GM12878 (cell line): ENCODE results near the gene CTPS1. TPM values are rescaled to one million over a fixed set of nuclear protein-coding genes. Genes with fewer than 3 reads are reported as not detected.

ENCODE experiments used
- ATAC-seq: fragments of 200-7000 bp; cut with Tn5 transposase; 3 replicates; pipeline ENCODE4 v1.9.1; 2020; ENCODE audit warnings: mild to moderate bottlenecking, moderate library complexity
- BruUV-seq: library from RNA; stranded (reverse); fragments of 400-500 nt; replicated peaks from 2 replicates; lab custom pipeline; 2021; lab: Mats Ljungman, UMichigan
- CTCF ChIA-PET: fragments of 300-600 bp; sonication (Branson Sonifier 250); formaldehyde crosslinking; extraction: SDS; loops from one replicate; lab custom pipeline; 2021; ENCODE audit warnings: inconsistent platforms; lab: Yijun Ruan, JAX
- POLR2A ChIA-PET: fragments of 350-600 bp; formaldehyde crosslinking; extraction: SDS; loops from one replicate; lab custom pipeline; 2021; ENCODE audit warnings: inconsistent platforms; lab: Charles Lee
- RAD21 ChIA-PET: fragments of 300-600 bp; sonication (Branson Sonifier 250); formaldehyde crosslinking; loops from one replicate; lab custom pipeline; 2023; ENCODE audit warnings: antibody characterized with exemption; ENCODE audit not compliant: unreplicated experiment; lab: Charles Lee
- SMC1A ChIA-PET: fragments of 300-600 bp; sonication (Branson Sonifier 250); formaldehyde crosslinking; loops from one replicate; lab custom pipeline; 2023; ENCODE audit not compliant: unreplicated experiment, uncharacterized antibody; lab: Charles Lee
- DNase-seq: peaks from one replicate; pipeline ENCODE4 v3.0.0-alpha.2; 2011; ENCODE audit warnings: low read depth, low spot score
- FAIRE-seq: peaks from 3 replicates; lab custom pipeline; 2011; peaks lifted over from hg19 to GRCh38; lab: Jason Lieb, UNC
- H2AFZ ChIP-seq: 2 replicates; pipeline ENCODE4 v1.6.0; 2011; ENCODE audit warnings: low read depth, low read length, control low read depth; ENCODE audit not compliant: control insufficient read depth
- H3K27ac ChIP-seq: 2 replicates; pipeline ENCODE4 v1.5.1; 2011; ENCODE audit warnings: control low read depth; ENCODE audit not compliant: control insufficient read depth, insufficient read depth
- H3K27me3 ChIP-seq, 2 experiments: replicated peaks in 1 of 2; 2 replicates each; pipeline versions ENCODE4 v1.6.0 to v1.6.1; 2011; ENCODE audit warnings: low read length in 1 of 2; ENCODE audit not compliant: control insufficient read depth in 2 of 2, insufficient read depth in 2 of 2
- H3K36me3 ChIP-seq, 2 experiments: 2 replicates each; pipeline ENCODE4 v1.5.1; 2011; ENCODE audit warnings: low read length in 1 of 2; ENCODE audit not compliant: control insufficient read depth in 2 of 2, insufficient read depth in 2 of 2
- H3K4me1 ChIP-seq: 2 replicates; pipeline ENCODE4 v1.6.1; 2011; ENCODE audit warnings: mild to moderate bottlenecking, low read length, moderate library complexity, mixed read lengths; ENCODE audit not compliant: control insufficient read depth, insufficient read depth
- H3K4me2 ChIP-seq: 2 replicates; pipeline ENCODE4 v1.6.0; 2011; ENCODE audit warnings: control low read depth; ENCODE audit not compliant: control insufficient read depth, insufficient read depth
- H3K4me3 ChIP-seq: fragments of 200-600 bp; sonication (generic); 2 replicates; pipeline ENCODE4 v1.5.1; 2016
- H3K79me2 ChIP-seq: 2 replicates; pipeline ENCODE4 v1.6.0; 2011; ENCODE audit warnings: low read length; ENCODE audit not compliant: control insufficient read depth, insufficient read depth
- H3K9ac ChIP-seq: 2 replicates; pipeline ENCODE4 v1.8.0; 2011; ENCODE audit warnings: low read length, control low read depth, mixed read lengths; ENCODE audit not compliant: control insufficient read depth, insufficient read depth
- H3K9me3 ChIP-seq: replicated peaks from 3 replicates; pipeline ENCODE4 v1.5.1; 2011; ENCODE audit warnings: mild to moderate bottlenecking, low read length; ENCODE audit not compliant: control insufficient read depth, insufficient read depth
- H4K20me1 ChIP-seq: 2 replicates; pipeline ENCODE4 v1.6.0; 2011; ENCODE audit not compliant: control insufficient read depth, insufficient read depth
- BHLHE40 ChIP-seq, 2 experiments: fragments of 450-650 bp in 1 of 2; IDR thresholded peaks; 2 replicates each; pipeline ENCODE4 v1.6.1; 2011 to 2017; ENCODE audit warnings: low read depth in 2 of 2, borderline replicate concordance in 1 of 2, improper control_type of control experiment in 1 of 2, low read length in 1 of 2, mild to moderate bottlenecking in 1 of 2
- CEBPB ChIP-seq, 2 experiments: fragments of 150-350 bp in 1 of 2; IDR thresholded peaks; 2 replicates each; pipeline ENCODE4 v1.6.1; 2012 to 2014; ENCODE audit warnings: low read depth in 2 of 2, low read length in 2 of 2, borderline replicate concordance in 1 of 2, inconsistent platforms in 1 of 2
- HCFC1 ChIP-seq: fragments of 150-350 bp; IDR thresholded peaks from 2 replicates; pipeline ENCODE4 v1.6.1; 2014; ENCODE audit warnings: low read length
- IKZF1 ChIP-seq: fragments of 450-650 bp; conservative IDR thresholded peaks from 2 replicates; pipeline ENCODE4 v1.6.1; 2017; ENCODE audit warnings: antibody characterized with exemption, mild to moderate bottlenecking
- KAT2A ChIP-seq: conservative IDR thresholded peaks from 2 replicates; pipeline ENCODE4 v1.6.1; 2011; ENCODE audit warnings: low read depth, low read length; ENCODE audit not compliant: control insufficient read depth
- LARP7 ChIP-seq: fragments of 450-650 bp; IDR thresholded peaks from 2 replicates; pipeline ENCODE4 v1.6.1; 2017; ENCODE audit warnings: mild to moderate bottlenecking
- MYC ChIP-seq: IDR thresholded peaks from 2 replicates; pipeline ENCODE4 v1.6.1; 2011; ENCODE audit warnings: mild to moderate bottlenecking, low read length, moderate library complexity, inconsistent platforms; ENCODE audit not compliant: insufficient read depth, insufficient replicate concordance, insufficient read length, severe bottlenecking
- POLR2AphosphoS2 ChIP-seq: IDR thresholded peaks from 2 replicates; pipeline ENCODE4 v1.6.1; 2011; ENCODE audit warnings: low read depth, mild to moderate bottlenecking, low read length, improper control_type of control experiment, moderate library complexity
- RAD21 ChIP-seq: IDR thresholded peaks from 2 replicates; pipeline ENCODE4 v1.6.1; 2011; ENCODE audit warnings: mild to moderate bottlenecking, low read depth, low read length, moderate library complexity; ENCODE audit not compliant: insufficient read depth
- SMC3 ChIP-seq: IDR thresholded peaks from 2 replicates; pipeline ENCODE4 v1.6.1; 2011; ENCODE audit warnings: low read length, improper control_type of control experiment, borderline replicate concordance
- SREBF1 ChIP-seq: IDR thresholded peaks from 2 replicates; pipeline ENCODE4 v1.6.1; 2012; ENCODE audit warnings: mild to moderate bottlenecking, low read length
- YY1 ChIP-seq: IDR thresholded peaks from 2 replicates; pipeline ENCODE4 v1.6.1; 2011; ENCODE audit warnings: low read depth, mild to moderate bottlenecking, low read length
- WGBS: methylation state at CpG from one replicate; pipeline ENCODE4 v1.1.6; 2016; ENCODE audit warnings: low lambda C conversion rate; ENCODE audit not compliant: insufficient replicate concordance, insufficient coverage; ENCODE audit errors: missing lambda C conversion rate; 5-methylcytosine and 5-hydroxymethylcytosine counted together
- in situ Hi-C: fragments of 300-500 bp; cut with MboI; formaldehyde crosslinking; loops from 9 replicates; pipeline ENCODE4 v1.14.3; 2018; ENCODE audit warnings: mixed read lengths
- intact Hi-C: fragments of 100-400 bp; cut with micrococcal nuclease; formaldehyde crosslinking; loops from one replicate; pipeline ENCODE4 v1.14.2; 2022; ENCODE audit not compliant: unreplicated experiment
- polyA plus RNA-seq, 11 experiments: library from polyadenylated mRNA; depleted of rRNA in 4 of 11; unstranded in 6 of 11; stranded (reverse) in 5 of 11; fragments of >200 nt; fragmentation: Nextera tagmentation in 4 of 11; fragmentation: Illumina TruSeq in 1 of 11; extraction: Ambion mirVana in 4 of 11; extraction: Trizol in 1 of 11; gene quantifications; 1 replicate in 1 of 11; 2 replicates in 10 of 11; pipeline versions ENCODE4 v1.2.1 to v1.2.3, GENCODE V29; 2011 to 2016; ENCODE audit warnings: inconsistent platforms in 2 of 11, missing spikeins in 2 of 11, low read depth in 1 of 11
- total RNA-seq, 4 experiments: library from RNA; depleted of rRNA in 3 of 4; stranded (reverse); fragments of >200 nt in 3 of 4; fragmentation: Illumina TruSeq in 1 of 4; extraction: Trizol in 1 of 4; gene quantifications; 2 replicates each; pipeline versions ENCODE4 v1.2.1 to v1.2.3, GENCODE V29; 2013 to 2021
- TF ChIP-seq, protein P1 (sequence below), 3 experiments: IDR thresholded peaks in 2 of 3; conservative IDR thresholded peaks in 1 of 3; 2 replicates each; pipeline ENCODE4 v1.5.1; 2011; ENCODE audit warnings: low read depth in 3 of 3, low read length in 3 of 3, mild to moderate bottlenecking in 3 of 3, control low read depth in 2 of 3, moderate library complexity in 2 of 3, inconsistent platforms in 1 of 3, mixed read lengths in 1 of 3; ENCODE audit not compliant: control insufficient read depth in 2 of 3, insufficient read depth in 1 of 3; ENCODE audit errors: extremely low read depth in 1 of 3
- TF ChIP-seq, protein P2 (sequence below): IDR thresholded peaks from 2 replicates; pipeline ENCODE4 v1.6.1; 2012; ENCODE audit warnings: low read depth, low read length, improper control_type of control experiment

CTPS1 gene
- total and polyA plus RNA-seq, 10 of the 15 experiments (the other 5 are each of a cell fraction or from before 2014, with no cell fraction given), result 27.5 to 106 (median 62.8) TPM

GRCh38 chr1:40951943-40952743, 27.4 kb upstream of the CTPS1 start:
- ChIA-PET SMC1A (interaction anchor here (0.7 to 15.8 kb wide), 21 partner anchors 10 to 808 kb away, joined by 3 to 197 read pairs (median 4); partner anchors contain the start of gene CITED4), RAD21 (interaction anchor here (0.5 to 6.2 kb wide), 25 partner anchors 9 to 420 kb away, joined by 3 to 53 read pairs (median 4); partner anchors contain the start of genes CITED4 and ZNF684), POLR2A (no interaction called here)
- no peak for DNase-seq
- Histone ChIP-seq H3K27me3 (no peaks in the 10 kb centered on the region), H3K9ac (no peak overlapping the region)
- peak; percentile 7 for FAIRE-seq
- TF ChIP-seq YY1 (peak; percentile 49; the same call in 1 of the 2 replicates), CEBPB (IDR thresholded peaks at IDR 0.05; ENCODE audit: borderline replicate concordance in 1 of 2, low read depth in 2 of 2, low read length in 2 of 2) (0 out of 4 replicates have a peak, but pooled peaks of 1 of the 2 experiments have one; percentile 6), KAT2A (no peak), BHLHE40 (IDR thresholded peaks at IDR 0.05; ENCODE audit: borderline replicate concordance in 1 of 2, low read depth in 2 of 2, low read length in 1 of 2) (peak in 1 of 2 experiments; percentile 55; a peak in 2 of 4 replicates), HCFC1 (0 out of 2 replicates have a peak, but pooled peaks have one; percentile 21), SREBF1 (no peak), RAD21 (peak; percentile 87), POLR2AphosphoS2 (no peak), SMC3 (peak; percentile 87), IKZF1 (peak; percentile 54; the same call in 1 of the 2 replicates), LARP7 (peak; percentile 44; the same call in 1 of the 2 replicates), MYC (no peak)
- TF ChIP-seq, protein P1, sequence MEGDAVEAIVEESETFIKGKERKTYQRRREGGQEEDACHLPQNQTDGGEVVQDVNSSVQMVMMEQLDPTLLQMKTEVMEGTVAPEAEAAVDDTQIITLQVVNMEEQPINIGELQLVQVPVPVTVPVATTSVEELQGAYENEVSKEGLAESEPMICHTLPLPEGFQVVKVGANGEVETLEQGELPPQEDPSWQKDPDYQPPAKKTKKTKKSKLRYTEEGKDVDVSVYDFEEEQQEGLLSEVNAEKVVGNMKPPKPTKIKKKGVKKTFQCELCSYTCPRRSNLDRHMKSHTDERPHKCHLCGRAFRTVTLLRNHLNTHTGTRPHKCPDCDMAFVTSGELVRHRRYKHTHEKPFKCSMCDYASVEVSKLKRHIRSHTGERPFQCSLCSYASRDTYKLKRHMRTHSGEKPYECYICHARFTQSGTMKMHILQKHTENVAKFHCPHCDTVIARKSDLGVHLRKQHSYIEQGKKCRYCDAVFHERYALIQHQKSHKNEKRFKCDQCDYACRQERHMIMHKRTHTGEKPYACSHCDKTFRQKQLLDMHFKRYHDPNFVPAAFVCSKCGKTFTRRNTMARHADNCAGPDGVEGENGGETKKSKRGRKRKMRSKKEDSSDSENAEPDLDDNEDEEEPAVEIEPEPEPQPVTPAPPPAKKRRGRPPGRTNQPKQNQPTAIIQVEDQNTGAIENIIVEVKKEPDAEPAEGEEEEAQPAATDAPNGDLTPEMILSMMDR (IDR thresholded peaks at IDR 0.05 in 2 of 3, conservative IDR thresholded peaks at IDR 0.05 in 1 of 3; ENCODE audit: control insufficient read depth in 2 of 3, extremely low read depth in 1 of 3, insufficient read depth in 1 of 3, low read depth in 3 of 3, low read length in 3 of 3), result peak; percentile 91 to 94 (median 92)
- TF ChIP-seq, protein P2, sequence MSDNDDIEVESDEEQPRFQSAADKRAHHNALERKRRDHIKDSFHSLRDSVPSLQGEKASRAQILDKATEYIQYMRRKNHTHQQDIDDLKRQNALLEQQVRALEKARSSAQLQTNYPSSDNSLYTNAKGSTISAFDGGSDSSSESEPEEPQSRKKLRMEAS, result 0 out of 2 replicates have a peak, but pooled peaks have one; percentile 43
- TF ChIP-seq, all 136 proteins: peak for 10
- Histone ChIP-seq H3K4me1 (no peaks in the 10 kb centered on the region), H3K79me2 (no peaks in the 10 kb centered on the region), H3K4me3 (no peak overlapping the region), H3K4me2 (no peak overlapping the region), H3K36me3 (no peaks in the 10 kb centered on the region), H4K20me1 (no peaks in the 10 kb centered on the region), H3K27ac (no peak overlapping the region), H3K9me3 (no peaks in the 10 kb centered on the region), H2AFZ (no peak overlapping the region)
- in situ Hi-C loops (loop anchor here (5.0 to 10.0 kb wide), 2 partner anchors 105 to 337 kb away; no protein-coding TSS in a partner anchor), intact Hi-C loops (loop anchor here (2.0 to 5.0 kb wide), 4 partner anchors 101 to 420 kb away; partner anchors contain the start of gene ZNF684)
- CTCF ChIA-PET, result interaction anchor here (0.6 to 10.1 kb wide), 68 partner anchors 9 to 808 kb away, joined by 3 to 128 read pairs (median 4); partner anchors contain the start of genes CITED4, CTPS1, RIMS3 and SLFNL1
- whole genome bisulfite sequencing, result 21% methylated on average over 17 of the region's 17 CpGs
- ATAC-seq, result peak; percentile 88
- BruUV-seq, result no TSS peak
